ENCODE measurements around the gene LEP. TPM values are rescaled to one million over a fixed set of nuclear protein-coding genes. Genes with fewer than 3 reads are reported as not detected.

The LEP gene
- total RNA-seq, 2 experiments from 2014 or later, result not detected

- no peak overlapping the region for H3K4me2 ChIP-seq (ENCODE audit: low read length)
- BruUV-seq (replicated peaks), result no TSS peak
- no peaks in the 10 kb centered on the region for H3K79me2 ChIP-seq (ENCODE audit: insufficient read depth, low read depth, low read length)
- H2AFZ ChIP-seq (ENCODE audit: low read length), result no peak overlapping the region
- no peak overlapping the region for H3K4me3 ChIP-seq (ENCODE audit: low read depth, low read length, poor library complexity, severe bottlenecking)
- H3K27ac ChIP-seq (ENCODE audit: low read depth, low read length, poor library complexity, severe bottlenecking), result no peak overlapping the region
- no peaks in the 10 kb centered on the region for H3K4me1 ChIP-seq (ENCODE audit: insufficient read depth, low read length, poor library complexity, severe bottlenecking)
- no peaks in the 10 kb centered on the region for H4K20me1 ChIP-seq (ENCODE audit: insufficient read depth, low read length)
- no peaks in the 10 kb centered on the region for H3K36me3 ChIP-seq (ENCODE audit: insufficient read depth, low read length)
- peak; percentile 12 for DNase-seq (ENCODE audit: low spot score)
- H3K9me2 ChIP-seq (ENCODE audit: insufficient read depth, low read length), result no peaks in the 10 kb centered on the region
- POLR2A ChIA-PET, result interaction anchor here (1.0 kb wide), 1 partner anchor 182 kb away, joined by 3 read pairs; no protein-coding TSS in a partner anchor
- peaks cover 20% of the 10 kb centered on the region for H3K9me3 ChIP-seq (ENCODE audit: low read length)
- no peak for TF ChIP-seq CTCF (conservative IDR thresholded peaks at IDR 0.05; ENCODE audit: low read length)
- CTCF ChIA-PET (ENCODE audit: unreplicated experiment), result no interaction called here
- intact Hi-C loops (cut with micrococcal nuclease; ENCODE audit: unreplicated experiment), result no loop called here
These were observed 46.4 kb upstream of the LEP start for GRCh38 chr7:128194533-128195282.

DNA sequence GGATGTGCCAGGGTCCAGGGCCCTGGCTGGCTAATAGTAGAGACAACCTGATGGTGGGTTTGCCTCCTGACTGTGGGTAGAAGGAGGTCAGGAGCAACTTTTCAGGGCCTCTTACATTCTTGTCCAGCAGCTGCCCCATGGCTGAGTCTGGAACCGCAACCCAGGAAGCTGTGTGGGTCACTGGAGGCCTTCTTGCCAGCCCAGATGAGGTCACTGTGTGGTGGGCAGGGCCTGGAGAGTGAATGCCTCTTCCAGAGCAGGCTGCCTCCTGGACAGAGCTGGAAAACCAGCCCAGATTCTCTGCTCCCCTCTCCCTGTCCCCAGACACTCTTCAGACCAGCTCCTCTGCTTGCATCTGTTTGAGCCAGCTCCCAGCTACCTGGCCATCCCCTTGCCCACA is 43.5 kb upstream of the LEP start:
- Histone ChIP-seq H4K20me1 (ENCODE audit: insufficient read depth, low read length) (no peaks in the 10 kb centered on the region), H3K27ac (ENCODE audit: low read depth, low read length, poor library complexity, severe bottlenecking) (no peak overlapping the region), H2AFZ (ENCODE audit: low read length) (no peak overlapping the region), H3K4me3 (ENCODE audit: low read depth, low read length, poor library complexity, severe bottlenecking) (no peak overlapping the region), H3K9me2 (ENCODE audit: insufficient read depth, low read length) (no peaks in the 10 kb centered on the region), H3K79me2 (ENCODE audit: insufficient read depth, low read depth, low read length) (no peaks in the 10 kb centered on the region), H3K4me1 (ENCODE audit: insufficient read depth, low read length, poor library complexity, severe bottlenecking) (no peaks in the 10 kb centered on the region), H3K4me2 (ENCODE audit: low read length) (no peak overlapping the region), H3K9me3 (ENCODE audit: low read length) (peaks cover 20% of the 10 kb centered on the region), H3K36me3 (ENCODE audit: insufficient read depth, low read length) (no peaks in the 10 kb centered on the region)
- TF ChIP-seq EZH2phosphoT487 (IDR thresholded peaks at IDR 0.05; ENCODE audit: borderline replicate concordance, low read depth, low read length) (no peak), CTCF (conservative IDR thresholded peaks at IDR 0.05; ENCODE audit: low read length) (no peak)
- BruUV-seq (replicated peaks), result no TSS peak
- ChIA-PET POLR2A (no interaction called here), CTCF (ENCODE audit: unreplicated experiment) (no interaction called here)
- intact Hi-C loops (cut with micrococcal nuclease; ENCODE audit: unreplicated experiment), result no loop called here
- DNase-seq (ENCODE audit: low spot score), result no peak

GRCh38 chr7:128197989-128198580 is 43.0 kb upstream of the LEP start:
- ChIA-PET POLR2A (interaction anchor here (1.1 kb wide), 1 partner anchor 11 kb away, joined by 5 read pairs; no protein-coding TSS in a partner anchor), CTCF (ENCODE audit: unreplicated experiment) (no interaction called here)
- Histone ChIP-seq H3K27ac (ENCODE audit: low read depth, low read length, poor library complexity, severe bottlenecking) (no peak overlapping the region), H3K4me3 (ENCODE audit: low read depth, low read length, poor library complexity, severe bottlenecking) (no peak overlapping the region), H4K20me1 (ENCODE audit: insufficient read depth, low read length) (no peaks in the 10 kb centered on the region), H3K9me3 (ENCODE audit: low read length) (peaks cover 20% of the 10 kb centered on the region), H3K9me2 (ENCODE audit: insufficient read depth, low read length) (no peaks in the 10 kb centered on the region), H3K4me1 (ENCODE audit: insufficient read depth, low read length, poor library complexity, severe bottlenecking) (no peaks in the 10 kb centered on the region), H3K4me2 (ENCODE audit: low read length) (no peak overlapping the region), H2AFZ (ENCODE audit: low read length) (no peak overlapping the region), H3K79me2 (ENCODE audit: insufficient read depth, low read depth, low read length) (no peaks in the 10 kb centered on the region), H3K36me3 (ENCODE audit: insufficient read depth, low read length) (no peaks in the 10 kb centered on the region)
- BruUV-seq (replicated peaks), result no TSS peak
- intact Hi-C loops (cut with micrococcal nuclease; ENCODE audit: unreplicated experiment), result no loop called here
- DNase-seq (ENCODE audit: low spot score), result no peak
- TF ChIP-seq CTCF (conservative IDR thresholded peaks at IDR 0.05; ENCODE audit: low read length) (no peak), EZH2phosphoT487 (IDR thresholded peaks at IDR 0.05; ENCODE audit: borderline replicate concordance, low read depth, low read length) (no peak)

All from OCI-LY7 (cell line).